C4-2B (cell line): ENCODE results near the gene SH3BP1.
A peak's percentile ranks its signal among the peaks of the same experiment; 100 is the strongest.

Experiments used
- H3K27ac ChIP-seq: fragments of 450-650 bp; 2 replicates; pipeline ENCODE4 v1.5.1; 2017
- ZFX ChIP-seq: fragments of 450-650 bp; IDR thresholded peaks from 2 replicates; pipeline ENCODE4 v1.6.1; 2017
- TF ChIP-seq, protein P1 (sequence below): fragments of 450-650 bp; conservative IDR thresholded peaks from 2 replicates; pipeline ENCODE4 v1.5.1; 2017; ENCODE audit warnings: mild to moderate bottlenecking

Gene SH3BP1

DNA sequence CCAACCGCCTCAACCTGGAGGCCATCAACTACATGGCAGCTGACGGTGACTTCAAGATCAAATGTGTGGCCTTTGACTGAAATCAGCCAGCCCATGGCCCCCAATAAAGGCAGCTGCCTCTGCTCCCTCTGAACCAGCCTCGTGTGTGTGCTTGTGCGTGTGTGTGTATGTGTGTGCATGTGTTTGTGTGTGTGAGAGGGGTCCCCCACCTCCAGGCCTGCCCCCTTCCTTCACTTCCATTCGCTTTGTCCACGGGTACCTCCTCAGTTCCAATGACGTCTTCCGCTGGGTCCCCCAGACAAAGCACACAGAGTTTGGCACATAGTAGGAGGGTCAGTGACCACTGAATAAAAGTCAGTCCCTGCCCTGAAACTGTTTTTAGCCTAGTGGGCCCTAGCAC is 40.2 kb downstream of the SH3BP1 start:
- H3K27ac ChIP-seq, result no peak overlapping the region
- no peak for TF ChIP-seq ZFX
- TF ChIP-seq, protein P1, sequence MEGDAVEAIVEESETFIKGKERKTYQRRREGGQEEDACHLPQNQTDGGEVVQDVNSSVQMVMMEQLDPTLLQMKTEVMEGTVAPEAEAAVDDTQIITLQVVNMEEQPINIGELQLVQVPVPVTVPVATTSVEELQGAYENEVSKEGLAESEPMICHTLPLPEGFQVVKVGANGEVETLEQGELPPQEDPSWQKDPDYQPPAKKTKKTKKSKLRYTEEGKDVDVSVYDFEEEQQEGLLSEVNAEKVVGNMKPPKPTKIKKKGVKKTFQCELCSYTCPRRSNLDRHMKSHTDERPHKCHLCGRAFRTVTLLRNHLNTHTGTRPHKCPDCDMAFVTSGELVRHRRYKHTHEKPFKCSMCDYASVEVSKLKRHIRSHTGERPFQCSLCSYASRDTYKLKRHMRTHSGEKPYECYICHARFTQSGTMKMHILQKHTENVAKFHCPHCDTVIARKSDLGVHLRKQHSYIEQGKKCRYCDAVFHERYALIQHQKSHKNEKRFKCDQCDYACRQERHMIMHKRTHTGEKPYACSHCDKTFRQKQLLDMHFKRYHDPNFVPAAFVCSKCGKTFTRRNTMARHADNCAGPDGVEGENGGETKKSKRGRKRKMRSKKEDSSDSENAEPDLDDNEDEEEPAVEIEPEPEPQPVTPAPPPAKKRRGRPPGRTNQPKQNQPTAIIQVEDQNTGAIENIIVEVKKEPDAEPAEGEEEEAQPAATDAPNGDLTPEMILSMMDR, result no peak

DNA sequence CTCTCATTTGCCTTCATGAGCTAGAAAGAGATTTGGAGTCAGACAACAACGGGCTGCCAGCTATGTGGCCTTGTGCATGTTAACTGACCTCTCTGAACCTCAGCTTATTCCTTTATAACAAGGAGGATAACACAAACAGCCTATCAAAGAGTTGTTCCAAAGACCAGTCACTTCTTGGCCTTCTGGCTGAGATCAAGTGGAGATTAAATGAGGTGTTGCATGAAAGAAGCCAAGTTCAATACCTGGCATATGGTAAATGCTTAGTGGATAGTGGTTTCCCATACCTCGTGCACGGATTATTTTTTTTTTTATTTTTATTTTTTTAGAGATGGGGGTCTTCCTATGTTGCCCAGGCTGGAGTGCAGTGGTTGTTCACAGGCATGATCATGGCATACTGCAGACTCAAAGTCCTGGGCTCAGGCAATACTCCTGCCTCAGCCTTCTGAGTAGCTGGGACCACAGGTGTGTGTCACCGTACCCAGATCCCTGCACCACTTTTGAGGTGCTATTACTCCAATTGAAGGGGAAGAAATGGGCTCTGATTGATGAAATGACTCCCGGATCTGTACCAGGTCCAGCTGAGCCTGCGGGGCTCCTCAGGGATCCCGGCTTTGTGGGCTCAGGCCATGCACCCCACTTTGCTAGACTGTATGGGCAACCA is 40.9 kb downstream of the SH3BP1 start:
- TF ChIP-seq ZFX, result no peak
- TF ChIP-seq, protein P1, result no peak
- H3K27ac ChIP-seq, result no peak overlapping the region

DNA sequence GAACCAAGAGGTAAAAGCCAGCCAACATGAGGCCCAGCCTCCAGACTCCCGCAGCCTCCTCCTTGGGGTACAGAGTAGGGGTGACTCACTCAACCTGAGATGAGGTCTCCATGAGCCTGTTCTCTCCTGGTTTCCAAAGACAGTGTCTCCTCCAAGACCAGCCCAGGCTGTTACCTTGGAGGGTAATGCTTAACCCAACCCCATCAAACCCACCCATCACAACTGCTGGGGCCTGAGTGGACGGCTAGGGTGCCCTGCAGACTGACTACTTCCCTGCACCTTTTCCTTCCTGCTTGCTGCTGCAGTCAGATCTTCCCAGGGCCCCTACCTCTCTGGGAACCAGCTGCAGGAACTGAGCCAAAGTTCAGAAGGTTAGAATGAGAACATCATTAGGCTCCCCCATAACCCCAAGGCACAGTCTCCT is 41.5 kb downstream of the SH3BP1 start:
- no peak overlapping the region for H3K27ac ChIP-seq

DNA sequence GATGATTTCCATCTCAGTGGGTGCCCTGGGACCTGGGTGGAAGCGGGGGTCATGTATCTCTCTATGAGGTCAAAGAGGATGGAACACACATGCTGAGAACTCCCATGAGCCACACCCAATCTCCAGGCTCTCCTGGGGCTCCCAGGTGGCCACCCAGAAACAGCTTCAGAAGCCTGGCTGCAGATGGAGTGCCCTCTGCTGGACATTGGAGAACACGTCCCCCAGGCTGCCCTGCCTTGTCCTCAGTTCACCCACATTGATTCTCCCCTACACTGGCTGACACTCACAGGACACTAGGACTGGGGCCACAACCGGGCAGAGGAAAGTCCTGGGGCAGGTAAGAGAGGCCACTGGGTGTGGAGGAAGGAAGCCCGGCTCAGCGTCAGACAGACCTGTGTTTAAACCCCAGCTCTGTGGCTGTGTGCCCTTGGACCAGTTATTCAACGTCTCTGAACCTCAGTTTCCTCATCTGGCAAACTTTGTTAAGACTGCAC is 42.1 kb downstream of the SH3BP1 start:
- TF ChIP-seq, protein P1, result peak; percentile 92
- TF ChIP-seq ZFX, result no peak
- no peak overlapping the region for H3K27ac ChIP-seq

More for the DNA sequence above, 41.5 kb downstream of the SH3BP1 start:
- TF ChIP-seq, protein P1, result no peak
- no peak for TF ChIP-seq ZFX

DNA sequence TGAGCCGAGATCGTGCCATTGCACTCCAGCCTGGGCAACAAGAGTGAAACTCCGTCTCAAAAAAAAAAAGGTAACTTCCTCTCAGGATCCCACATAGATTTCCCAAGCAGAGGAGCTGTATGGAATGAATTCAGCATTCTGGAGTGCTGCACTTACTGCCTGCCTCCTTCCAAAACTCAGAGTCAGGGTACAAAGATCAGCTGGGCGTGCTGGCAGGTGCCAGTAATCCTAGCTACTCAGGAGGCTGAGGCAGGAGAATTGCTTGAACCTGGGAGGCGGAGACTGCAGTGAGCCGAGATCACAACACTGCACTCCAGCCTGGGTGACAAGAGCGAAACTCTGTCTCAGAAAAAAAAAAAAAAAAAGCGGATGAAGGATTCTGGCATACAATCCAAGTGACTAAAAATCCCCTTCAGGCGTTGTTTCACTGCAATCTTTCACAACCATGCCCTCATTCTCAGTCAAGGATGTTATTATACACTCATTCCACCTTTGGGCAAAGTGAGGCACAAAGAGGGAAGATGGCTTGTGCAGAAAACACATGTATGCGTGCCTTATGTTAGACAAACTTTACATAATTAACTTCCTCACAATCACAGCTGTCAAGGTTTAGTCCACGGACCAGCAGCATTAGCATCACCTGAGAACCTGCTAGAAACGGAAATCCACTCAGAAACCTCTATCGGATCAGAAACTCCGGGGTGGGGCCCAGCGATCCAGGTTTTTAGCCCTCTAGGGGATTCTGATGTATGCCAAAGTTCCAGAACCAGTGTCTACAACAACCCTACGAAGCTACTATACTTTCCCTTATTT is 45.5 kb downstream of the SH3BP1 start:
- no peak overlapping the region for H3K27ac ChIP-seq
- TF ChIP-seq, protein P1, result no peak
- no peak for TF ChIP-seq ZFX

DNA sequence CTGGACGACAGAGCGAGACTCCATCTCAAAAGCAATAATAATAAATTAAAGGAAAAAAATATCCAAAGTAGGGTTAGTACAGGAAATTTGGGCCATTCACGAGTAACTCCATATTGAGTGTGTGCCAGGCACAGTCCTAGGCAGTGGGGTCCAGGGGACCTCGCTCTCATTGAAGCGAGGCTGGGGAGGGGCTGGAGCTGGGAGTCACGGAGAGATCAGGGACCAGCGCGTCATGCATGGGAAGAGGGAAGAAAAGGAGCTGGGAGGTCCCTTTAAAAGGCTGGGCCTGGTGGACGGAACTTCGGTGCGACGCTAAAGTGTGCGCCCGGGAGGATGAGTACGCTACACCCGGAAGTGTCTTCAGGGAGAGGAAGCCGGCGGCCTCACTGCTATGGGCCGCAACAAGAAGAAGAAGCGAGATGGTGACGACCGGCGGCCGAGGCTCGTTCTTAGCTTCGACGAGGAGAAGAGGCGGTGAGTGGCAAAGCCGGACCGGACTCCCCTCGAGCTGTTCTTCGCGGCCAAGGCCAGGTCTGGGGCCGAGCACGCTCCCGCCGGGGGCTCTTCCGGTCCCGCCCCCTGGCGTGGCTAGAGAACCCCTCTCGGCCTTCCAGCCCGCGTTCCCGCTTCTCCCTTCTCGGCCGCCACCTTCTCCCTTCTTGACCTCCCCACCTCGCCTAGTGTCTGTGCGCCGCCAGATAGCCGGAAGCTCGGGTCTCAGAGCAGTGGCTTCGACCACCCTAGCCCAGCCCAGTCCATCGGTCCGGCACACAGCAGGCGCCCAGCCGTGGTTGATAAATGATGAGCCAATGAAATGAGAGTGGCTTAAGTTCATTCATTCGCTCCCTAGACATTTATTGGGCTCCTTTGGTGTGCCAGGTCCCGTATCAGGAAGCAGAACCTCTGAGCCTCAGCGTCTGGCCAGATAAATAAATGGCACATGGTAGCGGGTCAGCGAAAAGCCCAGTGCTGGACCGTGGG is 46.8 kb downstream of the SH3BP1 start, which contains the start of gene NOL12:
TSS of gene NOL12 (plus strand) at position 342 of the 981 bp plus-strand sequence. CDS start at position 392, 50 bp downstream.
- TF ChIP-seq, protein P1, result no peak
- TF ChIP-seq ZFX, result peak; percentile 94; the same call in 1 of the 2 replicates
- peak within 1 kb of the TSS; percentile 86 for H3K27ac ChIP-seq
